Osteoblast (primary cell): ENCODE measurements around the gene ATL1. TPM values are rescaled to one million over a fixed set of nuclear protein-coding genes. Genes with fewer than 3 reads are reported as not detected.

Experiments
- DNase-seq: peaks from one replicate; pipeline ENCODE4 v3.0.0; 2011; ENCODE audit warnings: low spot score, mixed read lengths; ENCODE audit not compliant: insufficient read length; ENCODE audit errors: missing footprints
- H2AFZ ChIP-seq: 2 replicates; pipeline ENCODE4 v1.6.0; 2011; ENCODE audit warnings: mild to moderate bottlenecking, low read length
- H3K27ac ChIP-seq: 2 replicates; pipeline ENCODE4 v1.5.1; 2011; ENCODE audit warnings: mild to moderate bottlenecking, low read depth, low read length, moderate library complexity
- H3K27me3 ChIP-seq: 2 replicates; pipeline ENCODE4 v1.6.0; 2012; ENCODE audit warnings: mild to moderate bottlenecking, control low read depth, inconsistent platforms, low read length, moderate library complexity; ENCODE audit not compliant: insufficient read depth
- H3K36me3 ChIP-seq: 2 replicates; pipeline ENCODE4 v1.5.1; 2011; ENCODE audit warnings: mild to moderate bottlenecking, low read length, control low read depth, moderate library complexity; ENCODE audit not compliant: insufficient read depth
- H3K4me1 ChIP-seq: 2 replicates; pipeline ENCODE4 v1.5.1; 2011; ENCODE audit warnings: mild to moderate bottlenecking, low read length, control low read depth, moderate library complexity; ENCODE audit not compliant: insufficient read depth
- H3K4me2 ChIP-seq: 2 replicates; pipeline ENCODE4 v1.6.0; 2011; ENCODE audit warnings: mild to moderate bottlenecking, low read length; ENCODE audit not compliant: insufficient read depth
- H3K4me3 ChIP-seq: fragments of 200-600 bp; sonication (generic); 3 replicates; pipeline ENCODE4 v1.5.1; 2012; ENCODE audit warnings: mild to moderate bottlenecking, low read length, inconsistent platforms; ENCODE audit not compliant: insufficient read depth
- H3K79me2 ChIP-seq: 2 replicates; pipeline ENCODE4 v1.6.0; 2012; ENCODE audit warnings: mild to moderate bottlenecking, low read length, control low read depth, inconsistent platforms; ENCODE audit not compliant: insufficient read depth
- H3K9me3 ChIP-seq: 2 replicates; pipeline ENCODE4 v1.5.1; 2011; ENCODE audit warnings: low read depth, low read length, control low read depth
- H4K20me1 ChIP-seq: 2 replicates; pipeline ENCODE4 v1.6.0; 2012; ENCODE audit warnings: mild to moderate bottlenecking, low read length, control low read depth; ENCODE audit not compliant: insufficient read depth
- total RNA-seq: library from RNA; depleted of rRNA; stranded (reverse); fragments of >200 nt; gene quantifications from 2 replicates; pipeline ENCODE4 v1.2.3, GENCODE V29; 2012
- TF ChIP-seq, protein P1 (sequence below): IDR thresholded peaks from 2 replicates; pipeline ENCODE4 v1.5.1; 2011; ENCODE audit warnings: mild to moderate bottlenecking, low read depth, low read length, moderate library complexity; ENCODE audit errors: extremely low read depth

ATL1 gene
- total RNA-seq: 6.5 and 8.5 TPM in 2 replicates

DNA sequence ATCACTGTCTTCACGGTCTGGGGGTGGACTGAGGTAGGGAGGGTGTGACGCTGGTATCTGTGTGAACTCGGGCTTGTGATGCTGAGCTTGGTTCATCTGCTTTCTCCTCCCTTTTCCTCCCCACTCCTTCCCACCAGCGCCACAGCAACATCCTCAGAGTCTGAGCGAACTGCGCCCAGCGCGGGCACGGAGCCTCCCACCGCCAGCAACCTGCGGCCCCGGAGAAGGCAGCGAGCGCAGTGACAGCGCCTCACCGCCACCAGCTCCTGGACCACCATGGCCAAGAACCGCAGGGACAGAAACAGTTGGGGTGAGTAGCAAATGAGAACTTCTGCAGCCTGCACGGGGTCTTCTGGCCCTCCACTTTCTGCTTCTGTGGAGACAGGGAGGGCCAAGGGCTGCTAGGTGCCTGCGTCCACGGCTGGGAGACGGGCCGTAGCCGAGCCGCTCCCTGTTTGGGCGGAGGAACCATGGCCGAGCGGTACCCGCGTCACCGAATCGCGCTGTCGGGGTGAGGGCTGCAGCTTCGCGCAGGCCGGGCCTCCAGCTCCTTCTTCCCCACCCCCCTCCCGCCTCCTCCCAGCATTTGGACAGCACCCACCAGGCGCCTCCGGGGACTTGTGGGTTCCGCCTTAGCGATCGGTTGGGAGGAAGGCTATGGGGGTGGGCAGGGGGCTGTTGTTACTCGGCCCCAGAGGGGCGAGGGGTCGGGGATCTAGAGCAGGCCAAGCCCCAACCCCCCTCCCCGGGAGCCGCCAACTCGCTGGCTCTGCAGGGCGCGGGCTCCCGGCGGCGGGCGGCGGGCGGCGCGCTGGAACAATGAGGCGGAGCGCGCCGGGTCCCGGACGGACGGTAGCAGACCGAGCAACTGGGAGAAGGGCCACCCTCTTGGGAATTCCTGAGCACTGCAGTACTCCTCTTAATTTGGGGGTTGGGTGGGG lies at the start of gene ATL1:
ATL1 (plus strand) TSS at position 156 of the 941 bp plus-strand sequence; CDS start at position 277, 121 bp downstream.
- peak; percentile 94 for DNase-seq
- TF ChIP-seq, protein P1, sequence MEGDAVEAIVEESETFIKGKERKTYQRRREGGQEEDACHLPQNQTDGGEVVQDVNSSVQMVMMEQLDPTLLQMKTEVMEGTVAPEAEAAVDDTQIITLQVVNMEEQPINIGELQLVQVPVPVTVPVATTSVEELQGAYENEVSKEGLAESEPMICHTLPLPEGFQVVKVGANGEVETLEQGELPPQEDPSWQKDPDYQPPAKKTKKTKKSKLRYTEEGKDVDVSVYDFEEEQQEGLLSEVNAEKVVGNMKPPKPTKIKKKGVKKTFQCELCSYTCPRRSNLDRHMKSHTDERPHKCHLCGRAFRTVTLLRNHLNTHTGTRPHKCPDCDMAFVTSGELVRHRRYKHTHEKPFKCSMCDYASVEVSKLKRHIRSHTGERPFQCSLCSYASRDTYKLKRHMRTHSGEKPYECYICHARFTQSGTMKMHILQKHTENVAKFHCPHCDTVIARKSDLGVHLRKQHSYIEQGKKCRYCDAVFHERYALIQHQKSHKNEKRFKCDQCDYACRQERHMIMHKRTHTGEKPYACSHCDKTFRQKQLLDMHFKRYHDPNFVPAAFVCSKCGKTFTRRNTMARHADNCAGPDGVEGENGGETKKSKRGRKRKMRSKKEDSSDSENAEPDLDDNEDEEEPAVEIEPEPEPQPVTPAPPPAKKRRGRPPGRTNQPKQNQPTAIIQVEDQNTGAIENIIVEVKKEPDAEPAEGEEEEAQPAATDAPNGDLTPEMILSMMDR: no peak
- peak within 1 kb of the TSS; percentile 96 for H3K4me2 ChIP-seq
- H3K79me2 ChIP-seq: no peaks in the 10 kb centered on the region
- peaks cover 43% of the 10 kb centered on the region for H3K27me3 ChIP-seq
- no peak within 1 kb of the TSS for H3K27ac ChIP-seq
- no peaks in the 10 kb centered on the region for H3K36me3 ChIP-seq
- no peaks in the 10 kb centered on the region for H3K9me3 ChIP-seq
- H4K20me1 ChIP-seq: no peaks in the 10 kb centered on the region
- peak within 1 kb of the TSS; percentile 82 for H3K4me3 ChIP-seq
- peaks cover 12% of the 10 kb centered on the region for H3K4me1 ChIP-seq
- H2AFZ ChIP-seq: peak within 1 kb of the TSS; percentile 96

DNA sequence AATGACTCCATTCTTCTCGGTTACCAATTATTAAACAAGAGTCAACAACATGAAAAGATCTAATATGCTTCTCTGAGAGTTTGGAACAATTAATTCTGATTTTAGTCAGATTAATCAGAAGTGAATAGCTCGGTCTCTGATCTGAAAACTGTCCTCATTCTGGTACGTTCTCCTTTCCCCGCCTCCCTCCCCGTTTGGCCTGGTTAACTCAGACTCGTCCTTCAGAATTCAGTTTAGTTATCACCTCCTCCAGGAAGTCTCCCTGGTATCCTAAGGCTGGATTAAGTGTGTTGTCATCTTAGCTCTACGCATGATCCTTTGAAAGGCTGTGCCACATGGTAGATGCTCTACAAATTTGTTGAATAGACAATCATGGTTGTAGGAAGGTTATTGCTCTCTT lies 49.8 kb upstream of the ATL1 start:
- H4K20me1 ChIP-seq: peaks cover 13% of the 10 kb centered on the region
- peaks cover 95% of the 10 kb centered on the region for H3K79me2 ChIP-seq
- H3K9me3 ChIP-seq: no peaks in the 10 kb centered on the region
- no peak overlapping the region for H3K4me2 ChIP-seq
- no peaks in the 10 kb centered on the region for H3K27me3 ChIP-seq
- no peak overlapping the region for H3K27ac ChIP-seq
- no peak overlapping the region for H3K4me3 ChIP-seq
- H2AFZ ChIP-seq: no peak overlapping the region
- no peak for DNase-seq
- H3K4me1 ChIP-seq: no peaks in the 10 kb centered on the region
- H3K36me3 ChIP-seq: peaks cover 5% of the 10 kb centered on the region
- TF ChIP-seq, protein P1: no peak

DNA sequence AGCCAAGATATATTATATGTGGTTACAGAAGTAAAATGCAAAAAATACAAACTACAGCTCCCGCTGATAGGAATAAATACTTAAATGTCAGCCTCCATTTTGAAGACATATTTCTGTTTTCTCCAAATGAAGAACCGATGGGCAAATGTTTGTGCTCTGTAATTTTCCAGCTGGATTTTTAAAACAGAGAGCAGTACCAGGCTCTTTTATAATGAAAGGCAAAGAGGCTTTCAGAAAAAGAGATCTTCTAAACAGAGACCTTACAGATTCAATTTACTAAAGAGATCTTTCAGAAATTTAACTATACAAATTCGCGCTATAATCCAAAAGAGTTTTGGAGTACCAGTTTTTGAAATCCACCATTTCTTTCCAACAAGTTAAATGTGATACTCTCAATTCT lies 47.5 kb upstream of the ATL1 start:
- H3K4me2 ChIP-seq: no peak overlapping the region
- TF ChIP-seq, protein P1: no peak
- H3K79me2 ChIP-seq: peaks cover 96% of the 10 kb centered on the region
- no peak overlapping the region for H3K27ac ChIP-seq
- H2AFZ ChIP-seq: no peak overlapping the region
- no peaks in the 10 kb centered on the region for H3K27me3 ChIP-seq
- H4K20me1 ChIP-seq: peaks cover 18% of the 10 kb centered on the region
- H3K4me3 ChIP-seq: no peak overlapping the region
- H3K36me3 ChIP-seq: peaks cover 5% of the 10 kb centered on the region
- DNase-seq: no peak
- no peaks in the 10 kb centered on the region for H3K9me3 ChIP-seq
- no peaks in the 10 kb centered on the region for H3K4me1 ChIP-seq

DNA sequence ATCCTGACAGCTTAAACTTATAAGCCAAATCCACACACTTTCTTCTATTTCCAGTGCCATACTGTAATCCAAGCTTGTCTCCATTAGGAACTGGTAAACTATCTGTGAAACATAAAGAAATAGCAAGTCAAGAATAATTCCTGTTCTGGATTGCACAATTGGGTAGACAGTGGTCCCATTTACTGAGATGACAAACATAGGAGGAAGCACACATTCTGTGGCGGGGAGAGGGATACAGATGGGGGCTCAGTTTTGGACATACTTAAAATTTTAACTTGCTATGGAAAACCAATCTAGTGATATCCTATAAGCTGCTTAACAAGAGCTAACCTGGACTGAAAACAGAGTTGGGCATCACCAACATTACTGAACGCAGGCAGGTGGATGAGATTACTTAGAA lies 43.9 kb upstream of the ATL1 start:
- peaks cover 5% of the 10 kb centered on the region for H3K36me3 ChIP-seq
- H4K20me1 ChIP-seq: peaks cover 21% of the 10 kb centered on the region
- no peak overlapping the region for H2AFZ ChIP-seq
- H3K79me2 ChIP-seq: peaks cover 98% of the 10 kb centered on the region
- TF ChIP-seq, protein P1: no peak
- H3K27ac ChIP-seq: no peak overlapping the region
- H3K27me3 ChIP-seq: no peaks in the 10 kb centered on the region
- DNase-seq: no peak
- no peak overlapping the region for H3K4me2 ChIP-seq
- H3K9me3 ChIP-seq: no peaks in the 10 kb centered on the region
- no peak overlapping the region for H3K4me3 ChIP-seq
- H3K4me1 ChIP-seq: peaks cover 3% of the 10 kb centered on the region
